Measurements from ENCODE around the gene LEO1.
A peak's percentile ranks its signal among the peaks of the same experiment; 100 is the strongest.

LEO1 gene

DNA sequence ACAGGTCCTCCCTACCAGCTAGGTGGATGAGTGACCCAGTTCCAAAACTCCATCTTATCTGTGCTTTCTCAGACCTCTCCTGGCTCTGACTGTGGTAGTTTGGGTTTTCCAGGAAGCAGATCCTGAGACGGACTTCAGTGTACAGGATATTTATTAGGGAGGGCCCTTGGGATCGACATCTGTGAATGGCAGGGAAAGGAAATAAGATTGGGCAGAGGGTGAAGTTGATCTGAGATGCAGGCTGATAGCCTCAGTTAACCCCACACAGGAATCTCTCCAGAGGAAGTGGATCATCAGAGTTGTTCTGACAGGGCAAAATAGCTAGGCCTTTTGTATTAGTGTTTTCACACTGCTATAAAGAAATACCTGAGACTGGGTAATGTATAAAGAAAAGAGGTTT is 30.8 kb upstream of the LEO1 start:
- no peak for FAIRE-seq
- TF ChIP-seq, protein P1, sequence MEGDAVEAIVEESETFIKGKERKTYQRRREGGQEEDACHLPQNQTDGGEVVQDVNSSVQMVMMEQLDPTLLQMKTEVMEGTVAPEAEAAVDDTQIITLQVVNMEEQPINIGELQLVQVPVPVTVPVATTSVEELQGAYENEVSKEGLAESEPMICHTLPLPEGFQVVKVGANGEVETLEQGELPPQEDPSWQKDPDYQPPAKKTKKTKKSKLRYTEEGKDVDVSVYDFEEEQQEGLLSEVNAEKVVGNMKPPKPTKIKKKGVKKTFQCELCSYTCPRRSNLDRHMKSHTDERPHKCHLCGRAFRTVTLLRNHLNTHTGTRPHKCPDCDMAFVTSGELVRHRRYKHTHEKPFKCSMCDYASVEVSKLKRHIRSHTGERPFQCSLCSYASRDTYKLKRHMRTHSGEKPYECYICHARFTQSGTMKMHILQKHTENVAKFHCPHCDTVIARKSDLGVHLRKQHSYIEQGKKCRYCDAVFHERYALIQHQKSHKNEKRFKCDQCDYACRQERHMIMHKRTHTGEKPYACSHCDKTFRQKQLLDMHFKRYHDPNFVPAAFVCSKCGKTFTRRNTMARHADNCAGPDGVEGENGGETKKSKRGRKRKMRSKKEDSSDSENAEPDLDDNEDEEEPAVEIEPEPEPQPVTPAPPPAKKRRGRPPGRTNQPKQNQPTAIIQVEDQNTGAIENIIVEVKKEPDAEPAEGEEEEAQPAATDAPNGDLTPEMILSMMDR (IDR thresholded peaks at IDR 0.05; ENCODE audit: insufficient read depth, missing control alignments), result no peak

DNA sequence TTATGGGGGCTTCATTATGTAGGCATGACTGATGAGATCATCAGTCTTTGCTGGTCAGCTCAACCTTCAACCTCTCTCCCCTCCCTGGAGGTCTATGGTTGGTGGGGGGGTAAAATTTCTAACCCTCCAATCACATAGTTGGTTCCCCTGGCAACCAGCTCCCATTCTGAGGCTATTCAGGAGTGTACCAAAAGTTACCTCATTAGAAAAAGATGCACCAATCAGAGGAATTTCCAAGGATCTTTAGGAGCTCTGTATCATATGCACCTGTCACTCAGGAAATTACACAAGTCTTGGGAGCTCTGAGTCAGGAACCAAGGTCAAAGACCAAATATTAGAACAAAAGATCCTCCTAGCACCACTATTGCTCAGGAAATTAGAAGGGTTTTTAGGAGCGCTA is 21.4 kb upstream of the LEO1 start:
- TF ChIP-seq, protein P1 (IDR thresholded peaks at IDR 0.05; ENCODE audit: insufficient read depth, missing control alignments), result no peak
- FAIRE-seq, result no peak
- DNase-seq (ENCODE audit: insufficient read length, low spot score), result no peak

More for the DNA sequence above, 30.8 kb upstream of the LEO1 start:
- no peak for DNase-seq (ENCODE audit: insufficient read length, low spot score)

DNA sequence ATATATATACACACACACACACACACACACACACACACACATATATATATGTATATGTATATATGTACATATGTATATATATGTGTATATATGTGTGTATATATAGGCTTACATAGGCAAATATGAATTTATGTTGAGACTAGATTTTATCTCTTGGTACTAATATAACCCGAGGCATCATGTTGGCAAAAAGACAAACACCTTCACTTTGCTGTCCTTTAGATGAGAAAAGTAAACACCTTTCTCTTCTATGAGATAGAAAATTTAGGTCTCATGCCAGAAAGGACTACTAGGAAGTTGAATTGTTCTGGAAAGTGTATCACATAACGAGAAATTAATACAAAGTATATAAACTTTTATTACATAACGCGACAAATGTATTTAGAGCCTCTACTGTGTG is 19.6 kb upstream of the LEO1 start:
- DNase-seq (ENCODE audit: insufficient read length, low spot score) (no peak), FAIRE-seq (no peak)
- TF ChIP-seq, protein P1 (IDR thresholded peaks at IDR 0.05; ENCODE audit: insufficient read depth, missing control alignments), result no peak

DNA sequence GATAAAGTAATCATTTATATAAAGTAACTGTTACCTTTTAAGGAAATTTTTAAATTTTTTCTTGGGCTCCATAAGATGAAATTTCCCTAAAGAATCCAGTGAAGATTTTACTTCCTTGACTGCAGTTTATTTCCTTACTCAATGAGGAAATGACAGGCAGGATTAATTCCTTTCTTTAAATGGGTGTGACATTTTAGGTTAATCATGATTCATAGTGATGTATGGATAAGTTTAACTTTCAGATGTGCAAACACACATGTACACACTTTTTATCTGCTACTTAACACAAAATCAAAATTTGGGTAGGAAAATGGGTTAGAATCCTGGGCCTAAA is 11.2 kb upstream of the LEO1 start:
- TF ChIP-seq, protein P1 (IDR thresholded peaks at IDR 0.05; ENCODE audit: insufficient read depth, missing control alignments), result no peak
- DNase-seq (ENCODE audit: insufficient read length, low spot score) (no peak), FAIRE-seq (no peak)

DNA sequence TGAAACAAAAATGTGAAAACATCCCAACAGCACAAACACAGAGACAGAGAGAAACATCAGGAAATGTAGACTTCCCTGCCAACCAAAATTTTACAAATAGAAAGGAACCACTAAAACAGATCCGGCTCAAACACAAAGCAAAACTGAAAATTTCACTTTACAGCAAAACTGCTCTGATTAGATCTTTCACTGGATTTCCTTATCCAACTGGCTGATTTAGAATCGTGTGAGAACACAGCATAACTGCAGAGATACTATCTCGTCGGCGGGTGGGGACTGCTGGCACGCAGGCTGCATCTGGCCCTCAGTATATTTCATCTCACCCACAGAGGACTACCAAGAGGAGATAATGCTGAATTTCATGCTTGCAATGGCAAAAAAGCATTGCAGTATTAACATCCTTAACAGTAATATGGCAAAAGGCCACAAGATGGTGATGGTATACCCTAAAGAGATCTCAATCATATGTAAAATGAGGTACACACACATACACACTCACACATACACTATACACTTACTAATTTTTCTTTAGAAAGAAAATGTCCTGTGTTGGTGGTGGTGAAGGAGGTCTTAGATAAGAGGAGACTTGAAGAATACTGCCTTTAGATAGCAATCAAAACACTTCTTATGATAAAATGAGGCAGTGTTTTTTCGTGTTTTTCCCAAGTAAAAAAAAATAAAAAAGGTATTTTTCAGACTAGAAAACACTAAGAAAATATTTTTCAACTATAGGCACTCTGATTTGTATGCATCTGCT is 10.6 kb upstream of the LEO1 start:
- FAIRE-seq (no peak), DNase-seq (ENCODE audit: insufficient read length, low spot score) (peak; percentile 46)
- TF ChIP-seq, protein P1 (IDR thresholded peaks at IDR 0.05; ENCODE audit: insufficient read depth, missing control alignments), result peak; percentile 78

DNA sequence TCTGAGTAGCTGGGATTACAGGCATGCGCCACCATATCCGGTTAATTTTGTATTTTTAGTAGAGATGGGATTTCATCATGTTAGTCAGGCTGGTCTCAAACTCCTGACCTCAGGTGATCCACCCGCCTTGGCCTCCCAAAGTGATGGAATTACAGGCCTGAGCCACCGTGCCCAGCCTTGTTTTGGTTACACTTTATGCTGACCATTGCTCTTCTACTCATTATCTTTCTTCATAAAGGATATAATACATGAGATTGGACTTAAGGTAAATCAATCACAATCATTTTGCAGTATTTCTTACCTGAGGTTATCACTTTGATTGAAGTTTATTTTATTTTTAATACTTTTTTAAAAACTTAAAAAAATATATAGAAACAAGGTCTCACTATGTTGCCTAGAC is 2.2 kb upstream of the LEO1 start:
- TF ChIP-seq, protein P1 (IDR thresholded peaks at IDR 0.05; ENCODE audit: insufficient read depth, missing control alignments), result no peak
- DNase-seq (ENCODE audit: insufficient read length, low spot score), result no peak
- no peak for FAIRE-seq

DNA sequence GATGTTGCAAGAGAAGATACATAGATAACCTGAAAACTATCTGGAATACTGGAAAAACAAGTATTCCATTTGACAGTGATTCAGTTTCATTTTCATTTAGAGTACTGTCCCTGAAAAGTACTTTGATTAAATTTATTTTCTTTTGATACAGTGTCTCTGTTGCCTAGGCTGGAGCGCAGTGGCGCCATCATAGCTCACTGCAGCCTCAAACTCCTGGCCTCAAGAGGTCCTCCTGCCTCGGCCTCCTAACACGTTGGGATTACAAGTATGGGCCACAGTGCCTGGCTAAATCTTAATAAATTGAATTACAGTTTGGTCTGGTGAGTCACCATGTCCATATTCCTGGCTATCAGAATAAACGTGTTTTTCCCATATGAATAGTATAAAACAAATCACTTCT is 1.6 kb upstream of the LEO1 start:
- FAIRE-seq, result no peak
- DNase-seq (ENCODE audit: insufficient read length, low spot score), result no peak
- TF ChIP-seq, protein P1 (IDR thresholded peaks at IDR 0.05; ENCODE audit: insufficient read depth, missing control alignments), result no peak
